H9 (cell line): ENCODE results near the gene LYVE1. TPM values are rescaled to one million over a fixed set of nuclear protein-coding genes. Genes with fewer than 3 reads are reported as not detected.

Experiments used
- DNase-seq: peaks from one replicate; pipeline ENCODE4 v3.0.0-alpha.2; 2017
- H2AFZ ChIP-seq: one replicate; pipeline ENCODE4 v1.6.1; 2013; ENCODE audit warnings: mild to moderate bottlenecking, low read length, control low read depth, moderate library complexity
- H2AK5ac ChIP-seq: 2 replicates; pipeline ENCODE4 v1.6.1; 2013; ENCODE audit warnings: low read length, control low read depth, mixed read lengths; ENCODE audit not compliant: insufficient read length
- H2BK120ac ChIP-seq: one replicate; pipeline ENCODE4 v1.6.1; 2013; ENCODE audit warnings: low read depth, mild to moderate bottlenecking, low read length, control low read depth, inconsistent platforms; ENCODE audit not compliant: poor library complexity, severe bottlenecking
- H2BK12ac ChIP-seq: 2 replicates; pipeline ENCODE4 v1.6.1; 2013; ENCODE audit warnings: low read length, control low read depth, mixed read lengths, low read depth; ENCODE audit not compliant: insufficient read length
- H2BK15ac ChIP-seq: 2 replicates; pipeline ENCODE4 v1.6.1; 2013; ENCODE audit warnings: low read depth, low read length, control low read depth
- H2BK20ac ChIP-seq: one replicate; pipeline ENCODE4 v1.6.1; 2013; ENCODE audit warnings: low read depth, mild to moderate bottlenecking, low read length, control low read depth, inconsistent platforms; ENCODE audit not compliant: poor library complexity, severe bottlenecking
- H2BK5ac ChIP-seq: 2 replicates; pipeline ENCODE4 v1.6.1; 2013; ENCODE audit warnings: low read length, control low read depth, mixed read lengths; ENCODE audit not compliant: insufficient read length
- H3K14ac ChIP-seq: 2 replicates; pipeline ENCODE4 v1.6.1; 2013; ENCODE audit warnings: low read length, control low read depth; ENCODE audit not compliant: insufficient read depth
- H3K18ac ChIP-seq: 2 replicates; pipeline ENCODE4 v1.6.1; 2013; ENCODE audit warnings: low read depth, mild to moderate bottlenecking, mixed read lengths, low read length, control low read depth; ENCODE audit not compliant: insufficient read length
- H3K23ac ChIP-seq: 2 replicates; pipeline ENCODE4 v1.6.1; 2013; ENCODE audit warnings: low read length, control low read depth, mixed read lengths, low read depth; ENCODE audit not compliant: insufficient read length
- H3K23me2 ChIP-seq: 2 replicates; pipeline ENCODE4 v1.6.1; 2013; ENCODE audit warnings: low read depth, mild to moderate bottlenecking, mixed read lengths, low read length, control low read depth; ENCODE audit not compliant: insufficient read length, poor library complexity, severe bottlenecking
- H3K27ac ChIP-seq: 2 replicates; pipeline ENCODE4 v1.5.1; 2013; ENCODE audit warnings: low read length, control low read depth, mixed read lengths, low read depth; ENCODE audit not compliant: insufficient read length
- H3K27me3 ChIP-seq: 2 replicates; pipeline ENCODE4 v1.6.1; 2013; ENCODE audit warnings: low read length, control low read depth, inconsistent platforms; ENCODE audit not compliant: insufficient read depth
- H3K4ac ChIP-seq: 2 replicates; pipeline ENCODE4 v1.6.1; 2013; ENCODE audit warnings: low read depth, mild to moderate bottlenecking, control low read depth, inconsistent platforms, low read length, moderate library complexity
- H3K4me1 ChIP-seq: 2 replicates; pipeline ENCODE4 v1.6.1; 2013; ENCODE audit warnings: low read length, control low read depth, inconsistent platforms; ENCODE audit not compliant: insufficient read depth
- H3K4me2 ChIP-seq: 2 replicates; pipeline ENCODE4 v1.6.1; 2013; ENCODE audit warnings: low read length, control low read depth, mixed read lengths; ENCODE audit not compliant: insufficient read length, insufficient read depth
- H3K56ac ChIP-seq: 2 replicates; pipeline ENCODE4 v1.6.1; 2013; ENCODE audit warnings: low read depth, mild to moderate bottlenecking, mixed read lengths, low read length, control low read depth; ENCODE audit not compliant: insufficient read length
- H3K79me1 ChIP-seq: 2 replicates; pipeline ENCODE4 v1.6.1; 2013; ENCODE audit warnings: low read depth, mild to moderate bottlenecking, moderate library complexity, low read length, control low read depth, inconsistent platforms; ENCODE audit not compliant: insufficient read depth, poor library complexity, severe bottlenecking
- H3K79me2 ChIP-seq: 2 replicates; pipeline ENCODE4 v1.6.1; 2013; ENCODE audit warnings: low read length, control low read depth, inconsistent platforms; ENCODE audit not compliant: insufficient read depth
- H3K9ac ChIP-seq: 2 replicates; pipeline ENCODE4 v1.6.1; 2013; ENCODE audit warnings: low read length, control low read depth, mixed read lengths; ENCODE audit not compliant: insufficient read length; ENCODE audit errors: extremely low read depth
- H3K9me3 ChIP-seq: one replicate; pipeline ENCODE4 v1.6.1; 2013; ENCODE audit warnings: low read depth, low read length, inconsistent platforms; ENCODE audit not compliant: control insufficient read depth
- H3T11ph ChIP-seq: one replicate; pipeline ENCODE4 v1.6.1; 2013; ENCODE audit warnings: mild to moderate bottlenecking, low read length, control low read depth, inconsistent platforms
- H4K20me1 ChIP-seq: one replicate; pipeline ENCODE4 v1.6.1; 2013; ENCODE audit not compliant: control insufficient read depth, insufficient read length, insufficient read depth
- H4K5ac ChIP-seq: 2 replicates; pipeline ENCODE4 v1.6.1; 2013; ENCODE audit warnings: low read depth, mild to moderate bottlenecking, mixed read lengths, low read length, control low read depth; ENCODE audit not compliant: insufficient read length
- H4K8ac ChIP-seq: replicated peaks from 2 replicates; pipeline ENCODE4 v1.6.1; 2013; ENCODE audit warnings: low read length, control low read depth, mixed read lengths, low read depth; ENCODE audit not compliant: insufficient read length
- H4K91ac ChIP-seq: 2 replicates; pipeline ENCODE4 v1.6.1; 2013; ENCODE audit warnings: low read depth, mild to moderate bottlenecking, moderate library complexity, mixed read lengths, low read length, control low read depth; ENCODE audit not compliant: insufficient read length
- H3K27ac Mint-ChIP-seq, 3 experiments: 2 replicates in 2 of 3; 3 replicates in 1 of 3; pipeline ENCODE4 v1.8.0; 2020 to 2021; ENCODE audit warnings: mixed read lengths in 3 of 3, mild to moderate bottlenecking in 1 of 3, moderate library complexity in 1 of 3
- H3K27me3 Mint-ChIP-seq: 2 replicates; pipeline ENCODE4 v1.8.0; 2021; ENCODE audit warnings: low read depth, mild to moderate bottlenecking, moderate library complexity, mixed read lengths
- H3K36me3 Mint-ChIP-seq, 3 experiments: 2 replicates in 2 of 3; 3 replicates in 1 of 3; pipeline ENCODE4 v1.8.0; 2020 to 2021; ENCODE audit warnings: low read depth in 3 of 3, mixed read lengths in 3 of 3; ENCODE audit not compliant: insufficient read depth in 1 of 3
- H3K4me1 Mint-ChIP-seq, 2 experiments: 2 replicates each; pipeline ENCODE4 v1.8.0; 2020; ENCODE audit warnings: mixed read lengths in 2 of 2
- H3K4me3 Mint-ChIP-seq, 2 experiments: 2 replicates in 1 of 2; 3 replicates in 1 of 2; pipeline ENCODE4 v1.8.0; 2020 to 2021; ENCODE audit warnings: mild to moderate bottlenecking in 2 of 2, mixed read lengths in 2 of 2, moderate library complexity in 1 of 2
- H3K9me3 Mint-ChIP-seq, 2 experiments: 2 replicates in 1 of 2; 3 replicates in 1 of 2; pipeline ENCODE4 v1.8.0; 2020; ENCODE audit warnings: mild to moderate bottlenecking in 2 of 2, mixed read lengths in 2 of 2, moderate library complexity in 1 of 2
- CTCF ChIP-seq: fragments of 200-600 bp; sonication (generic); conservative IDR thresholded peaks from 3 replicates; pipeline ENCODE4 v1.8.0; 2021; ENCODE audit warnings: antibody characterized with exemption, mild to moderate bottlenecking
- WGBS: extraction: QIAGEN DNeasy Blood & Tissue Kit; methylation state at CpG from one replicate; pipeline ENCODE4 v1.1.7; 2013; ENCODE audit warnings: missing lambda C conversion rate, low lambda C conversion rate, mixed read lengths; ENCODE audit not compliant: insufficient read length; ENCODE audit errors: extremely low coverage; 5-methylcytosine and 5-hydroxymethylcytosine counted together
- total RNA-seq: library from RNA; stranded (reverse); gene quantifications from 2 replicates; pipeline ENCODE4 v1.2.1, GENCODE V29; 2021

Gene LYVE1
- total RNA-seq, 1 experiment from 2014 or later: not detected

GRCh38 chr11:10520562-10520961 is 47.9 kb downstream of the LYVE1 start:
- Mint-ChIP-seq H3K27ac (no peak overlapping the region), H3K36me3 (peaks cover 1 to 10% (median 4%) of the 10 kb centered on the region in 3 experiments; a peak in 2 of 7 replicates), H3K9me3 (no peaks in the 10 kb centered on the region), H3K4me1 (0 out of 4 replicates have a peak, but pooled peaks cover 0 to 2% of the 10 kb centered on the region in 2 experiments), H3K4me3 (no peak overlapping the region), H3K27me3 (no peaks in the 10 kb centered on the region)
- H3K18ac ChIP-seq: no peak overlapping the region
- no peaks in the 10 kb centered on the region for H3K9me3 ChIP-seq
- no peak overlapping the region for H4K5ac ChIP-seq
- no peak overlapping the region for H2BK5ac ChIP-seq
- H4K20me1 ChIP-seq: no peaks in the 10 kb centered on the region
- H2BK15ac ChIP-seq: no peak overlapping the region
- H3K27me3 ChIP-seq: no peaks in the 10 kb centered on the region
- no peak overlapping the region for H3K27ac ChIP-seq
- H2BK20ac ChIP-seq: no peak overlapping the region
- H3K56ac ChIP-seq: no peak overlapping the region
- H3K23me2 ChIP-seq: no peaks in the 10 kb centered on the region
- no peaks in the 10 kb centered on the region for H3K79me2 ChIP-seq
- DNase-seq: no peak
- no peak overlapping the region for H3K23ac ChIP-seq
- H3K4me1 ChIP-seq: no peaks in the 10 kb centered on the region
- no peak overlapping the region for H2AFZ ChIP-seq
- no peak overlapping the region for H3K4ac ChIP-seq
- H4K8ac ChIP-seq: no peak overlapping the region
- H3K4me2 ChIP-seq: no peak overlapping the region
- H2AK5ac ChIP-seq: no peak overlapping the region
- H3T11ph ChIP-seq: no peak overlapping the region
- H3K14ac ChIP-seq: no peak overlapping the region
- WGBS: no CpG with 5 or more reads among the region's 2 CpGs
- no peak overlapping the region for H3K9ac ChIP-seq
- no peak for TF ChIP-seq CTCF
- no peaks in the 10 kb centered on the region for H3K79me1 ChIP-seq
- no peak overlapping the region for H4K91ac ChIP-seq
- H2BK12ac ChIP-seq: no peak overlapping the region
- H2BK120ac ChIP-seq: no peak overlapping the region
